ENCODE results near the gene NDC1. TPM values are rescaled to one million over a fixed set of nuclear protein-coding genes. Genes with fewer than 3 reads are reported as not detected.

NDC1 gene
- total and polyA plus RNA-seq, 10 donors = 5.2 to 18.2 (median 9.0) TPM

- 71 to 89% (median 83%) methylated on average over 5 of the region's 5 CpGs for WGBS, 5 donors
- TF ChIP-seq POLR2A (IDR thresholded peaks at IDR 0.05) (no peak), CTCF (IDR thresholded peaks at IDR 0.05 in 8 of 11, conservative IDR thresholded peaks at IDR 0.05 in 3 of 11) (no peak), POLR2AphosphoS5 (IDR thresholded peaks at IDR 0.05) (no peak)
- no peak overlapping the region for H3K27ac ChIP-seq
- DNase-seq = no peak
- peaks cover 0 to 61% (median 27%) of the 10 kb centered on the region in 7 donors for H3K27me3 ChIP-seq (replicated peaks in 1 of 7)
- H3K9me3 ChIP-seq = no peaks in the 10 kb centered on the region
- no peak overlapping the region for H3K4me3 ChIP-seq
- H3K4me1 ChIP-seq = peaks cover 11 to 30% (median 23%) of the 10 kb centered on the region in 6 donors
- intact Hi-C loops (cut with DNase I; ENCODE audit: low total_unique reads) = no loop called here
- no peaks in the 10 kb centered on the region for H3K36me3 ChIP-seq
These were observed 102.8 kb downstream of the NDC1 start for GRCh38 chr1:53735261-53735660.

- intact Hi-C loops (cut with DNase I; ENCODE audit: low total_unique reads) = no loop called here
These were observed 103.4 kb downstream of the NDC1 start for GRCh38 chr1:53734650-53735211.

GRCh38 chr1:53733975-53734649 lies 104.0 kb downstream of the NDC1 start:
- Histone ChIP-seq H3K4me3 (no peak overlapping the region), H3K27ac (no peak overlapping the region), H3K9me3 (no peaks in the 10 kb centered on the region), H3K27me3 (replicated peaks in 1 of 7) (peaks cover 0 to 50% (median 21%) of the 10 kb centered on the region in 7 donors), H3K36me3 (no peaks in the 10 kb centered on the region), H3K4me1 (peaks cover 11 to 20% (median 15%) of the 10 kb centered on the region in 6 donors)
- no peak for TF ChIP-seq CTCF (IDR thresholded peaks at IDR 0.05 in 8 of 11, conservative IDR thresholded peaks at IDR 0.05 in 3 of 11)
- no peak for TF ChIP-seq POLR2A (IDR thresholded peaks at IDR 0.05)
- TF ChIP-seq POLR2AphosphoS5 (IDR thresholded peaks at IDR 0.05) = no peak
- intact Hi-C loops (cut with DNase I; ENCODE audit: low total_unique reads) = no loop called here
- no peak for DNase-seq
- WGBS, 5 donors = 92 to 96% (median 94%) methylated on average over 10 of the region's 10 CpGs

More at GRCh38 chr1:53734650-53735211, 103.4 kb downstream of the NDC1 start:
- TF ChIP-seq POLR2AphosphoS5 (IDR thresholded peaks at IDR 0.05) (no peak), CTCF (IDR thresholded peaks at IDR 0.05 in 8 of 11, conservative IDR thresholded peaks at IDR 0.05 in 3 of 11) (no peak)
- DNase-seq = no peak
- no peak overlapping the region for H3K27ac ChIP-seq
- WGBS, 5 donors = 74 to 88% (median 82%) methylated on average over 10 of the region's 10 CpGs
- no peak overlapping the region for H3K4me3 ChIP-seq
- H3K4me1 ChIP-seq = peaks cover 11 to 26% (median 21%) of the 10 kb centered on the region in 6 donors
- no peaks in the 10 kb centered on the region for H3K36me3 ChIP-seq
- peaks cover 0 to 56% (median 27%) of the 10 kb centered on the region in 7 donors for H3K27me3 ChIP-seq (replicated peaks in 1 of 7)
- no peaks in the 10 kb centered on the region for H3K9me3 ChIP-seq

GRCh38 chr1:53733447-53733931 lies 104.6 kb downstream of the NDC1 start:
- Histone ChIP-seq H3K36me3 (no peaks in the 10 kb centered on the region), H3K9me3 (no peaks in the 10 kb centered on the region), H3K27me3 (replicated peaks in 1 of 7) (peaks cover 0 to 43% (median 17%) of the 10 kb centered on the region in 7 donors), H3K4me3 (no peak overlapping the region), H3K4me1 (peaks cover 8 to 16% (median 11%) of the 10 kb centered on the region in 6 donors), H3K27ac (no peak overlapping the region)
- no peak for TF ChIP-seq POLR2A (IDR thresholded peaks at IDR 0.05)
- TF ChIP-seq POLR2AphosphoS5 (IDR thresholded peaks at IDR 0.05) = no peak
- TF ChIP-seq CTCF (IDR thresholded peaks at IDR 0.05 in 8 of 11, conservative IDR thresholded peaks at IDR 0.05 in 3 of 11) = no peak
- 89 to 96% (median 93%) methylated on average over 12 of the region's 12 CpGs for WGBS, 5 donors
- DNase-seq = no peak
- intact Hi-C loops (cut with DNase I; ENCODE audit: low total_unique reads) = no loop called here

Data from spleen (tissue), 11 donors.